ENCODE data around the gene RABEP2.
"Not testable (repeated sequence)": the region's sequence is repeated elsewhere in the genome, so short reads cannot be mapped to it uniquely, and the experiment has no call there.

Gene RABEP2

GRCh38 chr16:28903344-28904042 lies 21.5 kb downstream of the RABEP2 start:
- no peak for DNase-seq

GRCh38 chr16:28902909-28903308 lies 22.1 kb downstream of the RABEP2 start:
- DNase-seq: no peak

GRCh38 chr16:28901862-28902261 lies 23.2 kb downstream of the RABEP2 start:
- no peak for DNase-seq

GRCh38 chr16:28900601-28901000 lies 24.4 kb downstream of the RABEP2 start:
- no peak for DNase-seq

GRCh38 chr16:28899882-28900590 lies 25.0 kb downstream of the RABEP2 start:
- no peak for DNase-seq

GRCh38 chr16:28898942-28899341 lies 26.1 kb downstream of the RABEP2 start:
- no peak for DNase-seq

- DNase-seq: no peak
Observed at GRCh38 chr16:28898266-28898665, 26.8 kb downstream of the RABEP2 start.

GRCh38 chr16:28897826-28898225 lies 27.2 kb downstream of the RABEP2 start:
- no peak for DNase-seq

- DNase-seq: no peak
Observed at GRCh38 chr16:28895609-28896008, 29.4 kb downstream of the RABEP2 start.

GRCh38 chr16:28893291-28893690 lies 31.7 kb downstream of the RABEP2 start:
- DNase-seq: no peak

GRCh38 chr16:28891964-28892890 lies 32.8 kb downstream of the RABEP2 start:
- DNase-seq: no peak

- not testable (repeated sequence) for DNase-seq
Observed at GRCh38 chr16:28890355-28890754, 34.7 kb downstream of the RABEP2 start.

- no peak for DNase-seq
Observed at GRCh38 chr16:28886945-28887344, 38.1 kb downstream of the RABEP2 start.

- no peak for DNase-seq
Observed at GRCh38 chr16:28884045-28884444, 41.0 kb downstream of the RABEP2 start.

GRCh38 chr16:28883221-28883996 lies 41.6 kb downstream of the RABEP2 start:
- no peak for DNase-seq

GRCh38 chr16:28882551-28883160 lies 42.4 kb downstream of the RABEP2 start:
- DNase-seq: no peak

- DNase-seq: not testable (repeated sequence)
Observed at GRCh38 chr16:28881565-28881964, 43.5 kb downstream of the RABEP2 start.

- DNase-seq: no peak
Observed at GRCh38 chr16:28880955-28881354, 44.1 kb downstream of the RABEP2 start.

- no peak for DNase-seq
Observed at GRCh38 chr16:28880589-28880915, 44.5 kb downstream of the RABEP2 start.

GRCh38 chr16:28879841-28880588 lies 45.0 kb downstream of the RABEP2 start:
- DNase-seq: peak; percentile 62

- no peak for DNase-seq
Observed at GRCh38 chr16:28879261-28879840, 45.7 kb downstream of the RABEP2 start.
